ENCODE measurements around the gene SLC9A7. TPM values are rescaled to one million over a fixed set of nuclear protein-coding genes. Genes with fewer than 3 reads are reported as not detected.

The SLC9A7 gene
- polyA plus RNA-seq, 3 donors from 2014 or later: 1.0 to 2.0 (median 1.3) TPM

GRCh38 chrX:46770000-46770816, 11.3 kb upstream of the SLC9A7 start:
- Mint-ChIP-seq H3K36me3 (no peaks in the 10 kb centered on the region), H3K4me1 (no peaks in the 10 kb centered on the region), H3K9me3 (no peaks in the 10 kb centered on the region), H3K4me3 (no peak overlapping the region), H3K27ac (no peak overlapping the region), H3K27me3 (ENCODE audit: low read depth in 3 of 3) (peaks cover 0 to 2% (median 2%) of the 10 kb centered on the region in 3 donors)
- no peak for DNase-seq

- Mint-ChIP-seq H3K9me3 (no peaks in the 10 kb centered on the region), H3K27me3 (ENCODE audit: low read depth in 3 of 3) (peaks cover 3 to 15% (median 14%) of the 10 kb centered on the region in 3 donors), H3K4me1 (peaks cover 10 to 12% of the 10 kb centered on the region in 2 donors), H3K27ac (no peak overlapping the region), H3K36me3 (no peaks in the 10 kb centered on the region), H3K4me3 (no peak overlapping the region)
- no peak for DNase-seq
Observed at GRCh38 chrX:46762963-46763362, 4.0 kb upstream of the SLC9A7 start.

GRCh38 chrX:46759645-46759974, 692 bp upstream of the SLC9A7 start:
- Mint-ChIP-seq H3K4me3 (peak overlapping the region; percentile 70 to 81 (median 77)), H3K27me3 (ENCODE audit: low read depth in 3 of 3) (peaks cover 3 to 20% (median 14%) of the 10 kb centered on the region in 3 donors), H3K36me3 (no peaks in the 10 kb centered on the region), H3K9me3 (no peaks in the 10 kb centered on the region), H3K4me1 (peaks cover 13% of the 10 kb centered on the region in 2 donors), H3K27ac (peak overlapping the region in 1 of 6 donors; percentile 55)
- no peak for DNase-seq

GRCh38 chrX:46758163-46758955, 559 bp downstream of the SLC9A7 start:
- Mint-ChIP-seq H3K27ac (peak overlapping the region in 1 of 6 donors; percentile 45), H3K9me3 (no peaks in the 10 kb centered on the region), H3K4me3 (peak overlapping the region; percentile 68 to 87 (median 82)), H3K27me3 (ENCODE audit: low read depth in 3 of 3) (peaks cover 3 to 20% (median 13%) of the 10 kb centered on the region in 3 donors), H3K36me3 (no peaks in the 10 kb centered on the region), H3K4me1 (peaks cover 13% of the 10 kb centered on the region in 2 donors)
- DNase-seq: no peak

GRCh38 chrX:46757593-46757992, 1.3 kb downstream of the SLC9A7 start:
- peak overlapping the region in 4 of 5 donors; percentile 40 to 87 (median 84) for H3K4me3 Mint-ChIP-seq
- H3K9me3 Mint-ChIP-seq: no peaks in the 10 kb centered on the region

GRCh38 chrX:46757052-46757451, 1.9 kb downstream of the SLC9A7 start:
- no peak overlapping the region for H3K27ac Mint-ChIP-seq
- peak overlapping the region in 4 of 5 donors; percentile 19 to 87 (median 52) for H3K4me3 Mint-ChIP-seq

More at GRCh38 chrX:46757593-46757992, 1.3 kb downstream of the SLC9A7 start:
- no peaks in the 10 kb centered on the region for H3K36me3 Mint-ChIP-seq
- peaks cover 3 to 24% (median 13%) of the 10 kb centered on the region in 3 donors for H3K27me3 Mint-ChIP-seq (ENCODE audit: low read depth in 3 of 3)
- DNase-seq: no peak
- peaks cover 13% of the 10 kb centered on the region in 2 donors for H3K4me1 Mint-ChIP-seq
- no peak overlapping the region for H3K27ac Mint-ChIP-seq

GRCh38 chrX:46755671-46756070, 3.2 kb downstream of the SLC9A7 start:
- Mint-ChIP-seq H3K9me3 (no peaks in the 10 kb centered on the region), H3K4me3 (no peak overlapping the region), H3K36me3 (no peaks in the 10 kb centered on the region), H3K4me1 (peaks cover 13% of the 10 kb centered on the region in 2 donors), H3K27ac (no peak overlapping the region), H3K27me3 (ENCODE audit: low read depth in 3 of 3) (peaks cover 3 to 17% (median 4%) of the 10 kb centered on the region in 3 donors)
- no peak for DNase-seq

More at GRCh38 chrX:46757052-46757451, 1.9 kb downstream of the SLC9A7 start:
- Mint-ChIP-seq H3K9me3 (no peaks in the 10 kb centered on the region), H3K27me3 (ENCODE audit: low read depth in 3 of 3) (peaks cover 3 to 24% (median 11%) of the 10 kb centered on the region in 3 donors), H3K4me1 (peaks cover 13% of the 10 kb centered on the region in 2 donors), H3K36me3 (no peaks in the 10 kb centered on the region)
- DNase-seq: no peak

GRCh38 chrX:46754586-46755061, 4.3 kb downstream of the SLC9A7 start:
- Mint-ChIP-seq H3K9me3 (no peaks in the 10 kb centered on the region), H3K4me1 (peaks cover 10 to 11% of the 10 kb centered on the region in 2 donors), H3K27me3 (ENCODE audit: low read depth in 3 of 3) (peaks cover 0 to 15% (median 4%) of the 10 kb centered on the region in 3 donors), H3K4me3 (no peak overlapping the region), H3K27ac (no peak overlapping the region), H3K36me3 (no peaks in the 10 kb centered on the region)
- DNase-seq: no peak

GRCh38 chrX:46754036-46754435, 4.9 kb downstream of the SLC9A7 start:
- H3K27ac Mint-ChIP-seq: no peak overlapping the region
- H3K27me3 Mint-ChIP-seq (ENCODE audit: low read depth in 3 of 3): peaks cover 0 to 12% (median 0%) of the 10 kb centered on the region in 3 donors
- no peaks in the 10 kb centered on the region for H3K9me3 Mint-ChIP-seq
- no peak overlapping the region for H3K4me3 Mint-ChIP-seq
- no peaks in the 10 kb centered on the region for H3K36me3 Mint-ChIP-seq
- DNase-seq: no peak
- H3K4me1 Mint-ChIP-seq: peaks cover 5 to 7% of the 10 kb centered on the region in 2 donors

- Mint-ChIP-seq H3K36me3 (no peaks in the 10 kb centered on the region), H3K4me1 (no peaks in the 10 kb centered on the region)
Observed at GRCh38 chrX:46750889-46751288, 8.0 kb downstream of the SLC9A7 start.

GRCh38 chrX:46744009-46744408, 14.9 kb downstream of the SLC9A7 start:
- peaks cover 0 to 8% (median 2%) of the 10 kb centered on the region in 3 donors for H3K27me3 Mint-ChIP-seq (ENCODE audit: low read depth in 3 of 3)
- H3K4me3 Mint-ChIP-seq: no peak overlapping the region
- no peaks in the 10 kb centered on the region for H3K4me1 Mint-ChIP-seq
- no peak overlapping the region for H3K27ac Mint-ChIP-seq
- H3K9me3 Mint-ChIP-seq: peaks cover 0 to 2% (median 0%) of the 10 kb centered on the region in 6 donors
- DNase-seq: no peak
- H3K36me3 Mint-ChIP-seq: no peaks in the 10 kb centered on the region

More at GRCh38 chrX:46750889-46751288, 8.0 kb downstream of the SLC9A7 start:
- Mint-ChIP-seq H3K27ac (no peak overlapping the region), H3K27me3 (ENCODE audit: low read depth in 3 of 3) (peaks cover 0 to 10% (median 2%) of the 10 kb centered on the region in 3 donors), H3K9me3 (peaks cover 0 to 2% (median 0%) of the 10 kb centered on the region in 6 donors), H3K4me3 (no peak overlapping the region)
- DNase-seq: no peak

GRCh38 chrX:46743046-46743445, 15.9 kb downstream of the SLC9A7 start:
- no peak for DNase-seq
- Mint-ChIP-seq H3K27ac (no peak overlapping the region), H3K9me3 (peaks cover 0 to 2% (median 0%) of the 10 kb centered on the region in 6 donors)

GRCh38 chrX:46739736-46740135, 19.2 kb downstream of the SLC9A7 start:
- H3K4me1 Mint-ChIP-seq: no peaks in the 10 kb centered on the region
- peaks cover 0 to 10% (median 0%) of the 10 kb centered on the region in 3 donors for H3K27me3 Mint-ChIP-seq (ENCODE audit: low read depth in 3 of 3)
- H3K4me3 Mint-ChIP-seq: no peak overlapping the region
- H3K36me3 Mint-ChIP-seq: no peaks in the 10 kb centered on the region
- DNase-seq: no peak
- H3K9me3 Mint-ChIP-seq: peaks cover 4 to 12% (median 10%) of the 10 kb centered on the region in 6 donors
- H3K27ac Mint-ChIP-seq: no peak overlapping the region

More at GRCh38 chrX:46743046-46743445, 15.9 kb downstream of the SLC9A7 start:
- Mint-ChIP-seq H3K4me3 (no peak overlapping the region), H3K4me1 (no peaks in the 10 kb centered on the region), H3K36me3 (no peaks in the 10 kb centered on the region), H3K27me3 (ENCODE audit: low read depth in 3 of 3) (peaks cover 0 to 7% (median 2%) of the 10 kb centered on the region in 3 donors)
